SK-N-SH (cell line): ENCODE data around the gene EFCC1. TPM values are rescaled to one million over a fixed set of nuclear protein-coding genes. Genes with fewer than 3 reads are reported as not detected.
"Not testable (repeated sequence)": the region's sequence is repeated elsewhere in the genome, so short reads cannot be mapped to it uniquely, and the experiment has no call there.

ENCODE experiments used
- CTCF ChIA-PET: fragments of 300-600, 350-600 bp; formaldehyde crosslinking; extraction: SDS; loops from one replicate; lab custom pipeline; 2021; lab: Yijun Ruan, JAX
- POLR2A ChIA-PET: fragments of 350-600 bp; sonication (Branson Sonifier 250); formaldehyde crosslinking; extraction: SDS; loops from one replicate; lab custom pipeline; 2020; ENCODE audit warnings: antibody characterized with exemption, inconsistent platforms; lab: Yijun Ruan, JAX
- DNase-seq: peaks from one replicate; pipeline ENCODE4 v3.0.0; 2012
- H2AFZ ChIP-seq: fragments of 200-600 bp; sonication (generic); 2 replicates; pipeline ENCODE4 v1.8.1; 2016; ENCODE audit warnings: antibody characterized with exemption, mild to moderate bottlenecking, low read depth
- H3F3A ChIP-seq: fragments of 200-600 bp; sonication (generic); replicated peaks from 2 replicates; pipeline ENCODE3; 2016; ENCODE audit warnings: antibody characterized with exemption, mild to moderate bottlenecking; ENCODE audit not compliant: insufficient read depth
- H3K27ac ChIP-seq, 2 experiments: fragments of 200-500 bp in 1 of 2; fragments of 200-600 bp in 1 of 2; sonication (Bioruptor generic) in 1 of 2; sonication (generic), shearing (Covaris generic) in 1 of 2; 2 replicates each; pipeline versions ENCODE4 v1.5.1 to v1.6.1; 2014 to 2016; ENCODE audit warnings: low read depth in 2 of 2, inconsistent platforms in 1 of 2, low read length in 1 of 2, mild to moderate bottlenecking in 1 of 2, mixed read lengths in 1 of 2
- H3K27me3 ChIP-seq: fragments of 200-600 bp; sonication (generic), shearing (Covaris generic); 2 replicates; pipeline ENCODE4 v1.6.1; 2016; ENCODE audit warnings: mixed run types; ENCODE audit not compliant: insufficient read depth
- H3K36me3 ChIP-seq, 2 experiments: fragments of 200-500 bp in 1 of 2; fragments of 200-600 bp in 1 of 2; sonication (Bioruptor generic) in 1 of 2; sonication (generic) in 1 of 2; replicated peaks in 1 of 2; 2 replicates each; pipeline versions ENCODE3 to v1.5.1; 2014 to 2016; ENCODE audit warnings: low read length in 1 of 2, mild to moderate bottlenecking in 1 of 2; ENCODE audit not compliant: insufficient read depth in 2 of 2, control insufficient read depth in 1 of 2
- H3K4me1 ChIP-seq, 2 experiments: fragments of 200-500 bp in 1 of 2; fragments of 200-600 bp in 1 of 2; sonication (Bioruptor generic) in 1 of 2; sonication (generic), shearing (Covaris generic) in 1 of 2; 2 replicates each; pipeline versions ENCODE4 v1.5.1 to v1.6.1; 2014 to 2016; ENCODE audit warnings: low read depth in 1 of 2, low read length in 1 of 2, mixed run types in 1 of 2; ENCODE audit not compliant: insufficient read depth in 2 of 2, control insufficient read depth in 1 of 2
- H3K4me2 ChIP-seq: fragments of 200-600 bp; sonication (generic), shearing (Covaris generic); 2 replicates; pipeline ENCODE4 v1.6.1; 2017; ENCODE audit warnings: mixed run types
- H3K4me3 ChIP-seq, 2 experiments: fragments of 200-500 bp in 1 of 2; fragments of 200-600 bp in 1 of 2; sonication (Bioruptor generic) in 1 of 2; sonication (generic), shearing (Covaris generic) in 1 of 2; 2 replicates each; pipeline versions ENCODE4 v1.5.1 to v1.8.1; 2014 to 2016; ENCODE audit warnings: low read depth in 2 of 2, inconsistent platforms in 1 of 2, low read length in 1 of 2, mild to moderate bottlenecking in 1 of 2, mixed read lengths in 1 of 2, moderate library complexity in 1 of 2
- H3K79me2 ChIP-seq: fragments of 200-600 bp; sonication (generic); 2 replicates; pipeline ENCODE4 v1.8.1; 2017; ENCODE audit warnings: mild to moderate bottlenecking; ENCODE audit not compliant: insufficient read depth
- H3K9ac ChIP-seq: fragments of 200-600 bp; sonication (generic); 2 replicates; pipeline ENCODE4 v1.6.1; 2017; ENCODE audit warnings: mixed run types
- H3K9me2 ChIP-seq: fragments of 200-600 bp; sonication (generic); 2 replicates; pipeline ENCODE4 v1.6.1; 2017; ENCODE audit warnings: mixed run types
- H3K9me3 ChIP-seq: fragments of 200-600 bp; sonication (generic); 2 replicates; pipeline ENCODE4 v1.6.1; 2017; ENCODE audit warnings: mixed run types, mild to moderate bottlenecking, moderate library complexity
- H4K20me1 ChIP-seq: fragments of 200-600 bp; sonication (generic); 2 replicates; pipeline ENCODE4 v1.6.1; 2017; ENCODE audit warnings: mild to moderate bottlenecking, mixed run types; ENCODE audit not compliant: insufficient read depth
- RAD21 ChIP-seq: IDR thresholded peaks from 2 replicates; pipeline ENCODE4 v1.6.1; 2012; ENCODE audit warnings: mild to moderate bottlenecking, low read length
- WGBS: methylation state at CpG from one replicate; pipeline ENCODE4 v1.1.6; 2017; ENCODE audit warnings: low lambda C conversion rate; 5-methylcytosine and 5-hydroxymethylcytosine counted together
- polyA plus RNA-seq, 3 experiments: library from polyadenylated mRNA; depleted of rRNA; stranded (reverse); fragments of >200 nt; gene quantifications; 2 replicates each; pipeline ENCODE4 v1.2.3, GENCODE V29; 2012

The EFCC1 gene
- polyA plus RNA-seq, 1 of the 3 experiments (the other 2 are of a cell fraction): not detected

DNA sequence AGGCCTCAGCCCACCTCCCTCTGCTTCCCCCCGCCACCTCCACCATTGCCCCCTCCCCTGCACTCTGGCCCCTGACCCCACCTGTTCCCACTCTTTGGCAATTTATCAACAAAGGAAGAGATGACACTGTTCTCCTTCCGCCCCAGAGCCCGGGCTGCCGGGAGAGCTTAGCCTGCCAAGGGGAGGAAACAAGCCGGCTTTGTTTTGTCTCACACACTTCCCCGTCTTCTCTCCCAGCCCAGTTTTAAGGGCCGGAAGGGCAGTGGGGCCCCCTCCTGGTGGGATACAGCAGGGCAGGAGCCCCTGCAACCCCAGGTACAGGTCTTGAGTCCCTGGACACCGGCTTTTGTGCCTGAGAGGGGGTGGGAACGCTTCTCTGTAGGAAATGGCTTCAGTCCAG is 86.8 kb downstream of the EFCC1 start:
- H3K9ac ChIP-seq, H3K9me2 ChIP-seq, H4K20me1 ChIP-seq, H3K9me3 ChIP-seq, H3K27ac ChIP-seq, H3K4me1 ChIP-seq, POLR2A ChIA-PET, H3K79me2 ChIP-seq, DNase-seq, H2AFZ ChIP-seq, H3K36me3 ChIP-seq, H3K4me3 ChIP-seq, H3K4me2 ChIP-seq, H3F3A ChIP-seq, H3K27me3 ChIP-seq: not testable (repeated sequence)
- CTCF ChIA-PET: interaction anchor here (1.2 kb wide), 1 partner anchor 16 kb away, joined by 5 read pairs; no protein-coding TSS in a partner anchor
- WGBS: 0% methylated on average over 2 of the region's 9 CpGs
- TF ChIP-seq RAD21: 0 out of 2 replicates have a peak, but pooled peaks have one; percentile 3

DNA sequence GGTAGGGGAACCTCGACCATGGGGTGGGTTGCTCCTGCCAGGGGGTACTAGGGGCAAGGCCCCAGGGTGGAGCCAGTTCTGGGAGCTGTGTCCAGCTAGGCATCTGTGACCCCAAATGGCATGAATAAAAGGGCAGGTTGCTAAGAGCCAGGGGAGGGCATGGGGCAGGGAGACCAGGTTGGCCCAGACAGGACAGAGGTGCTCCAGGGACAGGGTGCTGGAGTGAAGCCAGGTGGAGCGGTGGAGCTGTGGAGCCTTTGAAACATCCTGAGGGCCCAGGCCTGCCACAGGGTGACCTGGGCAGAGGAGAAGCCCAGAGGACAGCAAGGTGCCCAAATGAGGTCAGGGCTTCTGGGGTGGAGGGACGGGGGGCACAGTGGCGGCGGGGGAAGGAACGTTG is 87.2 kb downstream of the EFCC1 start:
- H3F3A ChIP-seq, POLR2A ChIA-PET, H3K4me2 ChIP-seq, H3K4me1 ChIP-seq, H2AFZ ChIP-seq, H3K36me3 ChIP-seq, CTCF ChIA-PET, DNase-seq, H4K20me1 ChIP-seq, H3K9me3 ChIP-seq, H3K79me2 ChIP-seq, H3K27ac ChIP-seq, H3K4me3 ChIP-seq, H3K9ac ChIP-seq, H3K27me3 ChIP-seq, H3K9me2 ChIP-seq: not testable (repeated sequence)
- no CpG with 5 or more reads among the region's 6 CpGs for WGBS

Other genes starting within 250 kb of the EFCC1 start
- 38.2 and 41.9 TPM in 2 replicates for gene ACAD9, start 121.7 kb upstream of the EFCC1 start, polyA plus RNA-seq (2012; rRNA removed)
- gene CFAP92, start 7.2 kb upstream of the EFCC1 start, polyA plus RNA-seq (2012; rRNA removed): not detected in 2 replicates
- gene GP9, start 59.5 kb downstream of the EFCC1 start, polyA plus RNA-seq (2012; rRNA removed): not detected in 2 replicates
- 8.9 and 9.5 TPM in 2 replicates for gene RAB43, start 120.5 kb downstream of the EFCC1 start, polyA plus RNA-seq (2012; rRNA removed)
- gene ISY1, start 159.8 kb downstream of the EFCC1 start, polyA plus RNA-seq (2012; rRNA removed): 20.9 and 22.3 TPM in 2 replicates
- 240 and 279 TPM in 2 replicates for gene CNBP, start 182.6 kb downstream of the EFCC1 start, polyA plus RNA-seq (2012; rRNA removed)
- 111 and 114 TPM in 2 replicates for gene COPG1, start 248.3 kb downstream of the EFCC1 start, polyA plus RNA-seq (2012; rRNA removed)